ENCODE measurements around the gene FOXF2.

GRCh38 chr6:1362643-1363042 lies 26.7 kb upstream of the FOXF2 start:
- no peak for TF ChIP-seq EZH2phosphoT487 (IDR thresholded peaks at IDR 0.05; ENCODE audit: borderline replicate concordance)
- no peak for TF ChIP-seq CTCF (conservative IDR thresholded peaks at IDR 0.05; ENCODE audit: low read length)
